ENCODE results near the gene ABAT.

The ABAT gene

GRCh38 chr16:8727857-8728618, 53.6 kb downstream of the ABAT start:
- no peak for DNase-seq (ENCODE audit: low spot score)
- in situ Hi-C loops (cut with MboI; ENCODE audit: low sequenced_read_pairs, unreplicated experiment): no loop called here
- TF ChIP-seq CTCF (IDR thresholded peaks at IDR 0.05; ENCODE audit: borderline replicate concordance, control extremely low read depth, extremely low read depth, insufficient read depth, missing control alignments): no peak

- in situ Hi-C loops (cut with MboI; ENCODE audit: low sequenced_read_pairs, unreplicated experiment): no loop called here
- no peak for TF ChIP-seq CTCF (IDR thresholded peaks at IDR 0.05; ENCODE audit: borderline replicate concordance, control extremely low read depth, extremely low read depth, insufficient read depth, missing control alignments)
- DNase-seq (ENCODE audit: low spot score): no peak
These were observed 55.4 kb downstream of the ABAT start for GRCh38 chr16:8729779-8730334.

- DNase-seq (ENCODE audit: low spot score): no peak
- in situ Hi-C loops (cut with MboI; ENCODE audit: low sequenced_read_pairs, unreplicated experiment): no loop called here
- no peak for TF ChIP-seq CTCF (IDR thresholded peaks at IDR 0.05; ENCODE audit: borderline replicate concordance, control extremely low read depth, extremely low read depth, insufficient read depth, missing control alignments)
These were observed 56.0 kb downstream of the ABAT start for GRCh38 chr16:8730335-8730915.

GRCh38 chr16:8733849-8734540, 59.6 kb downstream of the ABAT start:
- TF ChIP-seq CTCF (IDR thresholded peaks at IDR 0.05; ENCODE audit: borderline replicate concordance, control extremely low read depth, extremely low read depth, insufficient read depth, missing control alignments): no peak
- no peak for DNase-seq (ENCODE audit: low spot score)
- in situ Hi-C loops (cut with MboI; ENCODE audit: low sequenced_read_pairs, unreplicated experiment): no loop called here

- no peak for DNase-seq (ENCODE audit: low spot score)
- in situ Hi-C loops (cut with MboI; ENCODE audit: low sequenced_read_pairs, unreplicated experiment): no loop called here
- no peak for TF ChIP-seq CTCF (IDR thresholded peaks at IDR 0.05; ENCODE audit: borderline replicate concordance, control extremely low read depth, extremely low read depth, insufficient read depth, missing control alignments)
These were observed 61.2 kb downstream of the ABAT start for GRCh38 chr16:8735574-8735973.

GRCh38 chr16:8736123-8736668, 61.8 kb downstream of the ABAT start:
- in situ Hi-C loops (cut with MboI; ENCODE audit: low sequenced_read_pairs, unreplicated experiment): no loop called here
- TF ChIP-seq CTCF (IDR thresholded peaks at IDR 0.05; ENCODE audit: borderline replicate concordance, control extremely low read depth, extremely low read depth, insufficient read depth, missing control alignments): no peak
- DNase-seq (ENCODE audit: low spot score): no peak

Measured in GM13976 (cell line).